ENCODE data around the gene CHN1.

- TF ChIP-seq POLR2AphosphoS5 (IDR thresholded peaks at IDR 0.05; ENCODE audit: low read depth, low read length) (no peak), POLR2A (IDR thresholded peaks at IDR 0.05; ENCODE audit: low read depth, low read length) (no peak), SPI1 (IDR thresholded peaks at IDR 0.05; ENCODE audit: low read depth, low read length) (no peak), POU2F2 (IDR thresholded peaks at IDR 0.05; ENCODE audit: low read depth, low read length) (no peak), TAF1 (IDR thresholded peaks at IDR 0.05; ENCODE audit: low read depth, low read length) (no peak)
Observed at GRCh38 chr2:175003875-175004729, 1.1 kb downstream of the CHN1 start.

Data from GM12891 (cell line).